Measurements from ENCODE around the gene MEGF10.
"Not testable (repeated sequence)": the region's sequence is repeated elsewhere in the genome, so short reads cannot be mapped to it uniquely, and the experiment has no call there.

The MEGF10 gene

GRCh38 chr5:127281609-127282008 is 9.0 kb upstream of the MEGF10 start:
- Histone ChIP-seq H3K36me3 (ENCODE audit: control insufficient read depth in 2 of 2, insufficient read depth in 2 of 2, low read length in 2 of 2) (no peaks in the 10 kb centered on the region), H3K4me1 (ENCODE audit: control insufficient read depth, insufficient read depth, low read length) (no peaks in the 10 kb centered on the region), H3K27ac (ENCODE audit: low read length) (no peak overlapping the region), H3K4me3 (ENCODE audit: low read length in 2 of 2) (no peak overlapping the region), H3K9ac (ENCODE audit: low read length in 2 of 2) (no peak overlapping the region), H3K9me3 (ENCODE audit: control insufficient read depth in 2 of 2, low read length in 2 of 2) (peaks cover 0 to 4% of the 10 kb centered on the region in 2 donors), H3K27me3 (ENCODE audit: control insufficient read depth in 1 of 2, insufficient read depth in 2 of 2, low read length in 2 of 2) (no peaks in the 10 kb centered on the region)

GRCh38 chr5:127288676-127289075 is 1.9 kb upstream of the MEGF10 start:
- no peak overlapping the region for H3K9ac ChIP-seq (ENCODE audit: low read length in 2 of 2)
- H3K27ac ChIP-seq (ENCODE audit: low read length): no peak overlapping the region
- H3K4me3 ChIP-seq (ENCODE audit: low read length in 2 of 2): no peak overlapping the region
- no peaks in the 10 kb centered on the region for H3K4me1 ChIP-seq (ENCODE audit: control insufficient read depth, insufficient read depth, low read length)
- H3K27me3 ChIP-seq (ENCODE audit: control insufficient read depth in 1 of 2, insufficient read depth in 2 of 2, low read length in 2 of 2): peaks cover 2 to 11% of the 10 kb centered on the region in 2 donors
- H3K9me3 ChIP-seq (ENCODE audit: control insufficient read depth in 2 of 2, low read length in 2 of 2): no peaks in the 10 kb centered on the region
- no peaks in the 10 kb centered on the region for H3K36me3 ChIP-seq (ENCODE audit: control insufficient read depth in 2 of 2, insufficient read depth in 2 of 2, low read length in 2 of 2)

- Histone ChIP-seq H3K4me3 (ENCODE audit: low read length in 2 of 2) (no peak overlapping the region), H3K9me3 (ENCODE audit: control insufficient read depth in 2 of 2, low read length in 2 of 2) (no peaks in the 10 kb centered on the region), H3K4me1 (ENCODE audit: control insufficient read depth, insufficient read depth, low read length) (no peaks in the 10 kb centered on the region), H3K27ac (ENCODE audit: low read length) (no peak overlapping the region), H3K36me3 (ENCODE audit: control insufficient read depth in 2 of 2, insufficient read depth in 2 of 2, low read length in 2 of 2) (no peaks in the 10 kb centered on the region), H3K27me3 (ENCODE audit: control insufficient read depth in 1 of 2, insufficient read depth in 2 of 2, low read length in 2 of 2) (peaks cover 2 to 11% of the 10 kb centered on the region in 2 donors), H3K9ac (ENCODE audit: low read length in 2 of 2) (no peak overlapping the region)
These were observed 524 bp downstream of the MEGF10 start for GRCh38 chr5:127290946-127291693.

- Histone ChIP-seq H3K27me3 (ENCODE audit: control insufficient read depth in 1 of 2, insufficient read depth in 2 of 2, low read length in 2 of 2) (peaks cover 2 to 11% of the 10 kb centered on the region in 2 donors), H3K36me3 (ENCODE audit: control insufficient read depth in 2 of 2, insufficient read depth in 2 of 2, low read length in 2 of 2) (no peaks in the 10 kb centered on the region), H3K27ac (ENCODE audit: low read length) (no peak overlapping the region), H3K9ac (ENCODE audit: low read length in 2 of 2) (no peak overlapping the region), H3K9me3 (ENCODE audit: control insufficient read depth in 2 of 2, low read length in 2 of 2) (no peaks in the 10 kb centered on the region), H3K4me3 (ENCODE audit: low read length in 2 of 2) (no peak overlapping the region), H3K4me1 (ENCODE audit: control insufficient read depth, insufficient read depth, low read length) (no peaks in the 10 kb centered on the region)
These were observed 1.6 kb downstream of the MEGF10 start for GRCh38 chr5:127292030-127292735.

GRCh38 chr5:127293373-127293772 is 2.8 kb downstream of the MEGF10 start:
- Histone ChIP-seq H3K4me3 (ENCODE audit: low read length in 2 of 2) (no peak overlapping the region), H3K4me1 (ENCODE audit: control insufficient read depth, insufficient read depth, low read length) (no peaks in the 10 kb centered on the region), H3K9me3 (ENCODE audit: control insufficient read depth in 2 of 2, low read length in 2 of 2) (no peaks in the 10 kb centered on the region), H3K9ac (ENCODE audit: low read length in 2 of 2) (no peak overlapping the region), H3K27ac (ENCODE audit: low read length) (no peak overlapping the region), H3K36me3 (ENCODE audit: control insufficient read depth in 2 of 2, insufficient read depth in 2 of 2, low read length in 2 of 2) (no peaks in the 10 kb centered on the region), H3K27me3 (ENCODE audit: control insufficient read depth in 1 of 2, insufficient read depth in 2 of 2, low read length in 2 of 2) (peaks cover 2 to 11% of the 10 kb centered on the region in 2 donors)

GRCh38 chr5:127294829-127295228 is 4.2 kb downstream of the MEGF10 start:
- Histone ChIP-seq H3K4me1 (ENCODE audit: control insufficient read depth, insufficient read depth, low read length) (no peaks in the 10 kb centered on the region), H3K9me3 (ENCODE audit: control insufficient read depth in 2 of 2, low read length in 2 of 2) (no peaks in the 10 kb centered on the region), H3K27ac (ENCODE audit: low read length) (no peak overlapping the region), H3K27me3 (ENCODE audit: control insufficient read depth in 1 of 2, insufficient read depth in 2 of 2, low read length in 2 of 2) (peaks cover 2 to 11% of the 10 kb centered on the region in 2 donors), H3K9ac (ENCODE audit: low read length in 2 of 2) (no peak overlapping the region), H3K4me3 (ENCODE audit: low read length in 2 of 2) (no peak overlapping the region), H3K36me3 (ENCODE audit: control insufficient read depth in 2 of 2, insufficient read depth in 2 of 2, low read length in 2 of 2) (no peaks in the 10 kb centered on the region)

- Histone ChIP-seq H3K36me3 (ENCODE audit: control insufficient read depth in 2 of 2, insufficient read depth in 2 of 2, low read length in 2 of 2) (no peaks in the 10 kb centered on the region), H3K27ac (ENCODE audit: low read length) (no peak overlapping the region), H3K9me3 (ENCODE audit: control insufficient read depth in 2 of 2, low read length in 2 of 2) (no peaks in the 10 kb centered on the region), H3K27me3 (ENCODE audit: control insufficient read depth in 1 of 2, insufficient read depth in 2 of 2, low read length in 2 of 2) (peaks cover 0 to 7% of the 10 kb centered on the region in 2 donors), H3K9ac (ENCODE audit: low read length in 2 of 2) (no peak overlapping the region), H3K4me1 (ENCODE audit: control insufficient read depth, insufficient read depth, low read length) (no peaks in the 10 kb centered on the region), H3K4me3 (ENCODE audit: low read length in 2 of 2) (no peak overlapping the region)
These were observed 4.9 kb downstream of the MEGF10 start for GRCh38 chr5:127295454-127295853.

GRCh38 chr5:127296321-127296720 is 5.7 kb downstream of the MEGF10 start:
- Histone ChIP-seq H3K9ac (ENCODE audit: low read length in 2 of 2) (no peak overlapping the region), H3K27ac (ENCODE audit: low read length) (no peak overlapping the region), H3K4me1 (ENCODE audit: control insufficient read depth, insufficient read depth, low read length) (no peaks in the 10 kb centered on the region), H3K4me3 (ENCODE audit: low read length in 2 of 2) (no peak overlapping the region), H3K9me3 (ENCODE audit: control insufficient read depth in 2 of 2, low read length in 2 of 2) (no peaks in the 10 kb centered on the region), H3K36me3 (ENCODE audit: control insufficient read depth in 2 of 2, insufficient read depth in 2 of 2, low read length in 2 of 2) (no peaks in the 10 kb centered on the region), H3K27me3 (ENCODE audit: control insufficient read depth in 1 of 2, insufficient read depth in 2 of 2, low read length in 2 of 2) (no peaks in the 10 kb centered on the region)

- not testable (repeated sequence) for H3K36me3 ChIP-seq (ENCODE audit: control insufficient read depth in 2 of 2, insufficient read depth in 2 of 2, low read length in 2 of 2); H3K4me1 ChIP-seq (ENCODE audit: control insufficient read depth, insufficient read depth, low read length); H3K9ac ChIP-seq (ENCODE audit: low read length in 2 of 2); H3K27me3 ChIP-seq (ENCODE audit: control insufficient read depth in 1 of 2, insufficient read depth in 2 of 2, low read length in 2 of 2); H3K27ac ChIP-seq (ENCODE audit: low read length); H3K9me3 ChIP-seq (ENCODE audit: control insufficient read depth in 2 of 2, low read length in 2 of 2); H3K4me3 ChIP-seq (ENCODE audit: low read length in 2 of 2)
These were observed 6.3 kb downstream of the MEGF10 start for GRCh38 chr5:127296894-127297293.

GRCh38 chr5:127297348-127298035 is 6.9 kb downstream of the MEGF10 start:
- H3K9ac ChIP-seq (ENCODE audit: low read length in 2 of 2): no peak overlapping the region
- no peak overlapping the region for H3K4me3 ChIP-seq (ENCODE audit: low read length in 2 of 2)
- no peaks in the 10 kb centered on the region for H3K9me3 ChIP-seq (ENCODE audit: control insufficient read depth in 2 of 2, low read length in 2 of 2)
- no peak overlapping the region for H3K27ac ChIP-seq (ENCODE audit: low read length)
- no peaks in the 10 kb centered on the region for H3K36me3 ChIP-seq (ENCODE audit: control insufficient read depth in 2 of 2, insufficient read depth in 2 of 2, low read length in 2 of 2)
- H3K27me3 ChIP-seq (ENCODE audit: control insufficient read depth in 1 of 2, insufficient read depth in 2 of 2, low read length in 2 of 2): no peaks in the 10 kb centered on the region
- no peaks in the 10 kb centered on the region for H3K4me1 ChIP-seq (ENCODE audit: control insufficient read depth, insufficient read depth, low read length)

Measured in stomach smooth muscle (tissue), 2 donors.